HEK293 (cell line): ENCODE data around the gene OR14K1.

Experiments used
- CTCF ChIA-PET: fragments of 350-600 bp; formaldehyde crosslinking; extraction: SDS; loops from one replicate; lab custom pipeline; 2021; ENCODE audit warnings: antibody characterized with exemption; lab: Yijun Ruan, JAX
- POLR2A ChIA-PET: fragments of 300-600 bp; formaldehyde crosslinking; extraction: SDS; loops from one replicate; lab custom pipeline; 2020; ENCODE audit warnings: antibody characterized with exemption, inconsistent platforms; lab: Yijun Ruan, JAX
- H3K27ac ChIP-seq: fragments of 200-500 bp; sonication (Bioruptor generic); 2 replicates; pipeline ENCODE4 v1.5.1; 2014; ENCODE audit warnings: low read depth, low read length, control low read depth, inconsistent platforms; ENCODE audit errors: extremely low read depth
- H3K36me3 ChIP-seq, 2 experiments: fragments of 200-500 bp in 1 of 2; sonication (Bioruptor generic) in 1 of 2; 1 replicate in 1 of 2; 2 replicates in 1 of 2; pipeline ENCODE4 v1.5.1; 2014 to 2017; ENCODE audit warnings: inconsistent platforms in 2 of 2, low read length in 2 of 2; ENCODE audit not compliant: control insufficient read depth in 2 of 2, insufficient read depth in 1 of 2
- H3K4me1 ChIP-seq: fragments of 200-500 bp; sonication (Bioruptor generic); 2 replicates; pipeline ENCODE4 v1.5.1; 2014; ENCODE audit warnings: mild to moderate bottlenecking, low read length, inconsistent platforms; ENCODE audit not compliant: control insufficient read depth, insufficient read depth
- H3K4me3 ChIP-seq: 2 replicates; pipeline ENCODE4 v1.5.1; 2011; ENCODE audit warnings: low read depth, mild to moderate bottlenecking, control low read depth, low read length, moderate library complexity
- H3K9me3 ChIP-seq: fragments of 200-500 bp; sonication (Bioruptor generic); 2 replicates; pipeline ENCODE4 v1.5.1; 2014; ENCODE audit warnings: low read depth, low read length, inconsistent platforms; ENCODE audit not compliant: control insufficient read depth, insufficient read depth
- BCL11A ChIP-seq: fragments of 450-650 bp; formaldehyde crosslinking; IDR thresholded peaks from 2 replicates; pipeline ENCODE4 v1.5.1; 2016; ENCODE audit warnings: low read depth, missing biosample characterization, missing genetic modification characterization
- BCL11B ChIP-seq: fragments of 450-650 bp; formaldehyde crosslinking; IDR thresholded peaks from 2 replicates; pipeline ENCODE4 v1.5.1; 2016; ENCODE audit warnings: low read depth, missing biosample characterization, missing genetic modification characterization
- GLIS1 ChIP-seq: fragments of 450-650 bp; formaldehyde crosslinking; IDR thresholded peaks from 2 replicates; pipeline ENCODE4 v1.5.1; 2016; ENCODE audit warnings: missing biosample characterization, missing genetic modification characterization
- KLF7 ChIP-seq: fragments of 450-650 bp; formaldehyde crosslinking; IDR thresholded peaks from 2 replicates; pipeline ENCODE4 v1.5.1; 2016; ENCODE audit warnings: missing biosample characterization, missing genetic modification characterization, borderline replicate concordance
- MZF1 ChIP-seq: fragments of 450-650 bp; formaldehyde crosslinking; IDR thresholded peaks from 2 replicates; pipeline ENCODE4 v1.5.1; 2017; ENCODE audit warnings: missing biosample characterization, missing genetic modification characterization, borderline replicate concordance
- SALL2 ChIP-seq: fragments of 450-650 bp; formaldehyde crosslinking; IDR thresholded peaks from 2 replicates; pipeline ENCODE4 v1.5.0; 2017; ENCODE audit warnings: missing biosample characterization, mild to moderate bottlenecking, missing genetic modification characterization, borderline replicate concordance
- SCRT1 ChIP-seq: fragments of 450-650 bp; formaldehyde crosslinking; IDR thresholded peaks from 2 replicates; pipeline ENCODE4 v1.5.1; 2016; ENCODE audit warnings: missing biosample characterization, missing genetic modification characterization, borderline replicate concordance
- SP7 ChIP-seq: fragments of 450-650 bp; formaldehyde crosslinking; IDR thresholded peaks from 2 replicates; pipeline ENCODE4 v1.5.1; 2016; ENCODE audit warnings: missing biosample characterization, missing genetic modification characterization
- TRIM28 ChIP-seq: IDR thresholded peaks from 2 replicates; pipeline ENCODE4 v1.6.1; 2011; ENCODE audit warnings: low read length, control low read depth, borderline replicate concordance
- ZBTB8A ChIP-seq: fragments of 450-650 bp; formaldehyde crosslinking; IDR thresholded peaks from 2 replicates; pipeline ENCODE4 v1.5.1; 2016; ENCODE audit warnings: missing biosample characterization, missing genetic modification characterization
- ZIC2 ChIP-seq: fragments of 450-650 bp; formaldehyde crosslinking; IDR thresholded peaks from 2 replicates; pipeline ENCODE4 v1.5.1; 2016; ENCODE audit warnings: missing biosample characterization, missing genetic modification characterization
- ZNF133 ChIP-seq: fragments of 450-650 bp; formaldehyde crosslinking; IDR thresholded peaks from 2 replicates; pipeline ENCODE4 v1.5.1; 2016; ENCODE audit warnings: missing biosample characterization, missing genetic modification characterization
- ZNF155 ChIP-seq: fragments of 450-650 bp; formaldehyde crosslinking; IDR thresholded peaks from 2 replicates; pipeline ENCODE4 v1.5.1; 2016; ENCODE audit warnings: missing biosample characterization, missing genetic modification characterization
- ZNF157 ChIP-seq: fragments of 450-650 bp; formaldehyde crosslinking; IDR thresholded peaks from 2 replicates; pipeline ENCODE4 v1.5.1; 2016; ENCODE audit warnings: missing biosample characterization, missing genetic modification characterization
- ZNF391 ChIP-seq: fragments of 450-650 bp; formaldehyde crosslinking; IDR thresholded peaks from 2 replicates; pipeline ENCODE4 v1.5.1; 2016; ENCODE audit warnings: low read depth, missing biosample characterization, missing genetic modification characterization, borderline replicate concordance
- ZNF433 ChIP-seq: fragments of 450-650 bp; formaldehyde crosslinking; IDR thresholded peaks from 2 replicates; pipeline ENCODE4 v1.5.1; 2016; ENCODE audit warnings: missing biosample characterization, missing genetic modification characterization, low read depth
- ZNF624 ChIP-seq: fragments of 450-650 bp; formaldehyde crosslinking; IDR thresholded peaks from 2 replicates; pipeline ENCODE4 v1.5.1; 2017; ENCODE audit warnings: missing biosample characterization, missing genetic modification characterization
- TF ChIP-seq, protein P1 (sequence below): fragments of 450-650 bp; formaldehyde crosslinking; IDR thresholded peaks from 2 replicates; pipeline ENCODE4 v1.5.1; 2016; ENCODE audit warnings: missing biosample characterization, missing genetic modification characterization, borderline replicate concordance
- TF ChIP-seq, protein P2 (sequence below): fragments of 450-650 bp; formaldehyde crosslinking; IDR thresholded peaks from 2 replicates; pipeline ENCODE4 v1.5.1; 2016; ENCODE audit warnings: missing biosample characterization, missing genetic modification characterization
- TF ChIP-seq, protein P3 (sequence below): fragments of 450-650 bp; formaldehyde crosslinking; IDR thresholded peaks from 2 replicates; pipeline ENCODE4 v1.5.1; 2016; ENCODE audit warnings: missing biosample characterization, missing genetic modification characterization
- TF ChIP-seq, protein P4 (sequence below): fragments of 450-650 bp; formaldehyde crosslinking; IDR thresholded peaks from 2 replicates; pipeline ENCODE4 v1.5.1; 2017; ENCODE audit warnings: missing biosample characterization, missing genetic modification characterization
- TF ChIP-seq, protein P5 (sequence below): fragments of 450-650 bp; formaldehyde crosslinking; IDR thresholded peaks from 2 replicates; pipeline ENCODE4 v1.5.1; 2016; ENCODE audit warnings: missing biosample characterization, missing genetic modification characterization

The OR14K1 gene

DNA sequence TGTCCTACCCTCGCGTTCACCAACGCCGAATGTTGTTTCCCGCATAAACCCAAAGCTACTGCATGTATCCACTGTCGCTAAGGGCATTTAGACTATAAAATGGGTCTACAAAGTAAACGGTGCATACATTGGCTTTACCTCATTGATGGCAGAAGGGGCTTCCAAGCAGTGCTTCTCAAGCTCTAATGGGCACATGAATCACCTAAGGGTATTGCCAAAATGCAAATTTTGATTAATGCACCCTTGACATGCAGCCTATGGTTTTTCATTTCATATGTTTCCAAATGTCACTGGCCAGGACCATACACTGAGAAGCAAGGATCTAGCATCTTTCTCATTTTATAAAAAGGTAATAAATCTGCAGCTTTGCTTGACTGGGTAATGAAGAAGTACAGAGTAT lies 24.7 kb upstream of the OR14K1 start:
- Histone ChIP-seq H3K9me3 (no peaks in the 10 kb centered on the region), H3K4me3 (no peak overlapping the region), H3K36me3 (no peaks in the 10 kb centered on the region), H3K27ac (no peak overlapping the region), H3K4me1 (no peaks in the 10 kb centered on the region)
- CTCF ChIA-PET, result no interaction called here
- TF ChIP-seq ZIC2 (no peak), SALL2 (tag by site-specific recombination) (no peak)
- POLR2A ChIA-PET, result no interaction called here

DNA sequence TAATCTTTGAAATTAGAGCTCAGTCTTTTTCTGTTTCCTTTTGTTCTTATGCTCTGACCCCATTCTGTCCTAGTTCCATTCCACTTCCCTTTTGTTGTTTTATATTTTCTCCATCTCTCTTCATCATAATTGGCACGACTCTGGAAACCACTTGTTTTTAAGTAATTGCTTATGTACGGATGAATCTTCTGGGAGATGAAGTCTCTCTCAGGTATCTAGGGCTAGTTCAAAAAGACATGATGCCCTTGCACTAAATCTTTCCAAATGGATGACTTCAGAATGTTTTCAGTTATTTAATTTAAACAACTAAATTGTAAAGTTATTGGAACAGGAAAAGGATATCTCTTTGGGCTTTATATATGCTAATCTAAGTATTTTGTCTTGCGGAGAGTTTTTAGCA lies 21.9 kb upstream of the OR14K1 start, which contains the start of gene OR6F1:
OR6F1 (minus strand) TSS at position 101 of the 400 bp plus-strand sequence. CDS start 3,891 bp downstream, outside the sequence.
- H3K27ac ChIP-seq, result no peak within 1 kb of the TSS
- no peaks in the 10 kb centered on the region for H3K4me1 ChIP-seq
- ChIA-PET POLR2A (no interaction called here), CTCF (no interaction called here)
- H3K36me3 ChIP-seq, result no peaks in the 10 kb centered on the region
- TF ChIP-seq, protein P1, sequence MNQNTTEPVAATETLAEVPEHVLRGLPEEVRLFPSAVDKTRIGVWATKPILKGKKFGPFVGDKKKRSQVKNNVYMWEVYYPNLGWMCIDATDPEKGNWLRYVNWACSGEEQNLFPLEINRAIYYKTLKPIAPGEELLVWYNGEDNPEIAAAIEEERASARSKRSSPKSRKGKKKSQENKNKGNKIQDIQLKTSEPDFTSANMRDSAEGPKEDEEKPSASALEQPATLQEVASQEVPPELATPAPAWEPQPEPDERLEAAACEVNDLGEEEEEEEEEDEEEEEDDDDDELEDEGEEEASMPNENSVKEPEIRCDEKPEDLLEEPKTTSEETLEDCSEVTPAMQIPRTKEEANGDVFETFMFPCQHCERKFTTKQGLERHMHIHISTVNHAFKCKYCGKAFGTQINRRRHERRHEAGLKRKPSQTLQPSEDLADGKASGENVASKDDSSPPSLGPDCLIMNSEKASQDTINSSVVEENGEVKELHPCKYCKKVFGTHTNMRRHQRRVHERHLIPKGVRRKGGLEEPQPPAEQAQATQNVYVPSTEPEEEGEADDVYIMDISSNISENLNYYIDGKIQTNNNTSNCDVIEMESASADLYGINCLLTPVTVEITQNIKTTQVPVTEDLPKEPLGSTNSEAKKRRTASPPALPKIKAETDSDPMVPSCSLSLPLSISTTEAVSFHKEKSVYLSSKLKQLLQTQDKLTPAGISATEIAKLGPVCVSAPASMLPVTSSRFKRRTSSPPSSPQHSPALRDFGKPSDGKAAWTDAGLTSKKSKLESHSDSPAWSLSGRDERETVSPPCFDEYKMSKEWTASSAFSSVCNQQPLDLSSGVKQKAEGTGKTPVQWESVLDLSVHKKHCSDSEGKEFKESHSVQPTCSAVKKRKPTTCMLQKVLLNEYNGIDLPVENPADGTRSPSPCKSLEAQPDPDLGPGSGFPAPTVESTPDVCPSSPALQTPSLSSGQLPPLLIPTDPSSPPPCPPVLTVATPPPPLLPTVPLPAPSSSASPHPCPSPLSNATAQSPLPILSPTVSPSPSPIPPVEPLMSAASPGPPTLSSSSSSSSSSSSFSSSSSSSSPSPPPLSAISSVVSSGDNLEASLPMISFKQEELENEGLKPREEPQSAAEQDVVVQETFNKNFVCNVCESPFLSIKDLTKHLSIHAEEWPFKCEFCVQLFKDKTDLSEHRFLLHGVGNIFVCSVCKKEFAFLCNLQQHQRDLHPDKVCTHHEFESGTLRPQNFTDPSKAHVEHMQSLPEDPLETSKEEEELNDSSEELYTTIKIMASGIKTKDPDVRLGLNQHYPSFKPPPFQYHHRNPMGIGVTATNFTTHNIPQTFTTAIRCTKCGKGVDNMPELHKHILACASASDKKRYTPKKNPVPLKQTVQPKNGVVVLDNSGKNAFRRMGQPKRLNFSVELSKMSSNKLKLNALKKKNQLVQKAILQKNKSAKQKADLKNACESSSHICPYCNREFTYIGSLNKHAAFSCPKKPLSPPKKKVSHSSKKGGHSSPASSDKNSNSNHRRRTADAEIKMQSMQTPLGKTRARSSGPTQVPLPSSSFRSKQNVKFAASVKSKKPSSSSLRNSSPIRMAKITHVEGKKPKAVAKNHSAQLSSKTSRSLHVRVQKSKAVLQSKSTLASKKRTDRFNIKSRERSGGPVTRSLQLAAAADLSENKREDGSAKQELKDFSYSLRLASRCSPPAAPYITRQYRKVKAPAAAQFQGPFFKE, result no peak
- TF ChIP-seq, protein P2, sequence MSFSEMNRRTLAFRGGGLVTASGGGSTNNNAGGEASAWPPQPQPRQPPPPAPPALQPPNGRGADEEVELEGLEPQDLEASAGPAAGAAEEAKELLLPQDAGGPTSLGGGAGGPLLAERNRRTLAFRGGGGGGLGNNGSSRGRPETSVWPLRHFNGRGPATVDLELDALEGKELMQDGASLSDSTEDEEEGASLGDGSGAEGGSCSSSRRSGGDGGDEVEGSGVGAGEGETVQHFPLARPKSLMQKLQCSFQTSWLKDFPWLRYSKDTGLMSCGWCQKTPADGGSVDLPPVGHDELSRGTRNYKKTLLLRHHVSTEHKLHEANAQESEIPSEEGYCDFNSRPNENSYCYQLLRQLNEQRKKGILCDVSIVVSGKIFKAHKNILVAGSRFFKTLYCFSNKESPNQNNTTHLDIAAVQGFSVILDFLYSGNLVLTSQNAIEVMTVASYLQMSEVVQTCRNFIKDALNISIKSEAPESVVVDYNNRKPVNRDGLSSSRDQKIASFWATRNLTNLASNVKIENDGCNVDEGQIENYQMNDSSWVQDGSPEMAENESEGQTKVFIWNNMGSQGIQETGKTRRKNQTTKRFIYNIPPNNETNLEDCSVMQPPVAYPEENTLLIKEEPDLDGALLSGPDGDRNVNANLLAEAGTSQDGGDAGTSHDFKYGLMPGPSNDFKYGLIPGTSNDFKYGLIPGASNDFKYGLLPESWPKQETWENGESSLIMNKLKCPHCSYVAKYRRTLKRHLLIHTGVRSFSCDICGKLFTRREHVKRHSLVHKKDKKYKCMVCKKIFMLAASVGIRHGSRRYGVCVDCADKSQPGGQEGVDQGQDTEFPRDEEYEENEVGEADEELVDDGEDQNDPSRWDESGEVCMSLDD (tag by site-specific recombination), result no peak
- TF ChIP-seq, protein P3, sequence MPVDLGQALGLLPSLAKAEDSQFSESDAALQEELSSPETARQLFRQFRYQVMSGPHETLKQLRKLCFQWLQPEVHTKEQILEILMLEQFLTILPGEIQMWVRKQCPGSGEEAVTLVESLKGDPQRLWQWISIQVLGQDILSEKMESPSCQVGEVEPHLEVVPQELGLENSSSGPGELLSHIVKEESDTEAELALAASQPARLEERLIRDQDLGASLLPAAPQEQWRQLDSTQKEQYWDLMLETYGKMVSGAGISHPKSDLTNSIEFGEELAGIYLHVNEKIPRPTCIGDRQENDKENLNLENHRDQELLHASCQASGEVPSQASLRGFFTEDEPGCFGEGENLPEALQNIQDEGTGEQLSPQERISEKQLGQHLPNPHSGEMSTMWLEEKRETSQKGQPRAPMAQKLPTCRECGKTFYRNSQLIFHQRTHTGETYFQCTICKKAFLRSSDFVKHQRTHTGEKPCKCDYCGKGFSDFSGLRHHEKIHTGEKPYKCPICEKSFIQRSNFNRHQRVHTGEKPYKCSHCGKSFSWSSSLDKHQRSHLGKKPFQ (tag by site-specific recombination), result no peak
- TF ChIP-seq ZBTB8A (tag by site-specific recombination) (no peak), ZNF155 (tag by site-specific recombination) (no peak), GLIS1 (tag by site-specific recombination) (no peak), ZNF433 (tag by site-specific recombination) (no peak), KLF7 (tag by site-specific recombination) (no peak), MZF1 (tag by site-specific recombination) (no peak), ZNF157 (tag by site-specific recombination) (no peak), SP7 (no peak), ZNF624 (tag by site-specific recombination) (no peak), ZNF133 (no peak), ZNF391 (no peak), BCL11A (tag by site-specific recombination) (no peak), BCL11B (tag by site-specific recombination) (no peak), SCRT1 (tag by site-specific recombination) (no peak), TRIM28 (no peak)
- TF ChIP-seq, protein P4, sequence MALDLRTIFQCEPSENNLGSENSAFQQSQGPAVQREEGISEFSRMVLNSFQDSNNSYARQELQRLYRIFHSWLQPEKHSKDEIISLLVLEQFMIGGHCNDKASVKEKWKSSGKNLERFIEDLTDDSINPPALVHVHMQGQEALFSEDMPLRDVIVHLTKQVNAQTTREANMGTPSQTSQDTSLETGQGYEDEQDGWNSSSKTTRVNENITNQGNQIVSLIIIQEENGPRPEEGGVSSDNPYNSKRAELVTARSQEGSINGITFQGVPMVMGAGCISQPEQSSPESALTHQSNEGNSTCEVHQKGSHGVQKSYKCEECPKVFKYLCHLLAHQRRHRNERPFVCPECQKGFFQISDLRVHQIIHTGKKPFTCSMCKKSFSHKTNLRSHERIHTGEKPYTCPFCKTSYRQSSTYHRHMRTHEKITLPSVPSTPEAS (tag by site-specific recombination), result no peak
- TF ChIP-seq, protein P5, sequence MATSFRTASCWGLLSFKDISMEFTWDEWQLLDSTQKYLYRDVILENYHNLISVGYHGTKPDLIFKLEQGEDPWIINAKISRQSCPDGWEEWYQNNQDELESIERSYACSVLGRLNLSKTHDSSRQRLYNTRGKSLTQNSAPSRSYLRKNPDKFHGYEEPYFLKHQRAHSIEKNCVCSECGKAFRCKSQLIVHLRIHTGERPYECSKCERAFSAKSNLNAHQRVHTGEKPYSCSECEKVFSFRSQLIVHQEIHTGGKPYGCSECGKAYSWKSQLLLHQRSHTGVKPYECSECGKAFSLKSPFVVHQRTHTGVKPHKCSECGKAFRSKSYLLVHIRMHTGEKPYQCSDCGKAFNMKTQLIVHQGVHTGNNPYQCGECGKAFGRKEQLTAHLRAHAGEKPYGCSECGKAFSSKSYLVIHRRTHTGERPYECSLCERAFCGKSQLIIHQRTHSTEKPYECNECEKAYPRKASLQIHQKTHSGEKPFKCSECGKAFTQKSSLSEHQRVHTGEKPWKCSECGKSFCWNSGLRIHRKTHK (tag by site-specific recombination), result no peak
- no peak within 1 kb of the TSS for H3K4me3 ChIP-seq
- no peaks in the 10 kb centered on the region for H3K9me3 ChIP-seq
